Gastrocnemius medialis (tissue), 4 donors: ENCODE measurements around the gene UBAP2.

Experiments used
- CTCF ChIP-seq, 5 experiments: fragments of 450-650 bp in 3 of 5; fragments of 200-600 bp in 2 of 5; sonication (generic) in 2 of 5; IDR thresholded peaks in 4 of 5; conservative IDR thresholded peaks in 1 of 5; 1 replicate in 4 of 5; 2 replicates in 1 of 5; pipeline ENCODE4 v1.5.1; 2016 to 2019; ENCODE audit warnings: antibody characterized with exemption in 5 of 5, mild to moderate bottlenecking in 3 of 5, moderate library complexity in 3 of 5
- POLR2A ChIP-seq, 2 donors: fragments of 450-650 bp; IDR thresholded peaks; one replicate each; pipeline ENCODE4 v1.6.1; 2017; ENCODE audit warnings: antibody characterized with exemption in 2 of 2, mild to moderate bottlenecking in 2 of 2, moderate library complexity in 2 of 2

DNA sequence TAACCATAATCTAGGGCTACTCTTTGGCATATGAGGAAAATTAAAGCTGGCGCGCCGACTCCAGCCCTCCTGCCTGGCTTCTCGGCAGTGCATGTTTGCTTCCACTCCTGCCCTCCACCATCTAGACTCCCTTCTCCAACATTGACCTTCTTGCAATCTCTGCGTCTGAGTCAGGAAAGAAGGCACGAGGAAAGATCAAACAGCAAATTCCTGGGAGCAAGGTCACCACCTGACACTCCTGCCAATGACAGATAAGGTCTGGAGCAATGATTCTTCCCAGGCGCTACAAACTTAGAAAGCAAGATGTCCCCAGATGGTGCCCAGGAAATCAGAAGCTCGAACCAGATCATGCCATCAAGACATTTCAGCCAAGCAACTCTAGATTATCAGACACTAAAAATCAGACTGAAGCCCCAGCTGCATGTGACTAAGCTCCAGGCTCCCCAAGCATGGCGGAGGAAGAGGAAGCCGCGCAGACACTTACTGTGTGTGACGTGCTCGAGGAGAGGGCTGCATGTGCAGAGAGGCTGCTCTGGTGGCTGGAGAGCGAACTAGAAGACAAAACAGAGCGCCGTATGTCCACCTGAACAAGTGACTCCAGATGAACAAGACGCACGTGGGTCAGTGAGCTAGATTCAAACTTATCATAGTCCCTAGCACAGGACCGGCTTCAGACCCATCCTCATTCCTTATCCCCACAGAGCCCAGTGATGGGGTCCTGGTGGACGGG, 116.4 kb downstream of the UBAP2 start:
- TF ChIP-seq POLR2A (IDR thresholded peaks at IDR 0.05): no peak
- no peak for TF ChIP-seq CTCF (IDR thresholded peaks at IDR 0.05 in 4 of 5, conservative IDR thresholded peaks at IDR 0.05 in 1 of 5)
